Peyer's patch (tissue), 4 donors: Measurements from ENCODE around the gene TMEM131.

Experiments used
- POLR2A ChIP-seq, 2 donors: fragments of 450-650 bp; IDR thresholded peaks; one replicate each; pipeline ENCODE4 v1.5.1; 2017; ENCODE audit warnings: antibody characterized with exemption in 2 of 2, mild to moderate bottlenecking in 2 of 2, moderate library complexity in 2 of 2
- TF ChIP-seq, protein P1 (sequence below), 6 experiments: fragments of 450-650 bp in 4 of 6; fragments of 200-600 bp in 2 of 6; sonication (generic) in 1 of 6; IDR thresholded peaks; one replicate each; pipeline ENCODE4 v1.5.1; 2017 to 2019; ENCODE audit warnings: antibody characterized with exemption in 6 of 6, mild to moderate bottlenecking in 3 of 6, moderate library complexity in 1 of 6

DNA sequence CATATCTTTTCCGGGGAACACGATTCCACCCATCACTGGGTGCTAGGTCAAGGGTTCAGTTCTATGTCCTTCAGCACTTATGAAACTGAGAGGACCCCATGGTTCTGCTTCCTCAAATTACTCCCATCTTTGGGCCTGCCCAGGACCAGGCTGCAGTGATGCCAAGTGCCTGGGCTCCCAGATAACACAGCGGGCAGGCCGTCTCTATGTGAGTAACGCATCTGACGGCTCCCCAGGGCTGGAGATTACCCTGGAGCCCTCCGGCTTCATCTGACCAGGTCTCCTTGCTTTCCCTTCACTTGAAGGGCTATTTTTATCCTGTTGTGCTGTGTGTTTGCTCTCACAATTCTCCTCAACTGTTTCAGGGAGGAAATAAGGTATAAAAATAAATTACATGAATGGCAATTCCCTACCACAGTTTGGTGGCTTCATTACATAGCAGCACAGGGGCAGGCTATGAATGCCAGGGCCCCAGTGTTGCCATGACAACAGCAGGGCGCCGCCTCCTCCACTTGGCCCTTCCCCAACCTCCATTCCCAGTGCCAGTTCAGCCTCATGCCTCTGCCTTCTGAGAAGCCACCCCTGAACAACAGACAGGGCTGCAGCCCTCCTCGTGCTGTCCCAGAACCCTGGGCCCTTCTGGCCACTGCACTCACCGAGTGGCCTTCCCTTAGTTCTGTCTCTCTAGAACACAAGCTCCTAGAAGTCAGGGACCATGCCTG, 25.4 kb upstream of the TMEM131 start:
- TF ChIP-seq, protein P1, sequence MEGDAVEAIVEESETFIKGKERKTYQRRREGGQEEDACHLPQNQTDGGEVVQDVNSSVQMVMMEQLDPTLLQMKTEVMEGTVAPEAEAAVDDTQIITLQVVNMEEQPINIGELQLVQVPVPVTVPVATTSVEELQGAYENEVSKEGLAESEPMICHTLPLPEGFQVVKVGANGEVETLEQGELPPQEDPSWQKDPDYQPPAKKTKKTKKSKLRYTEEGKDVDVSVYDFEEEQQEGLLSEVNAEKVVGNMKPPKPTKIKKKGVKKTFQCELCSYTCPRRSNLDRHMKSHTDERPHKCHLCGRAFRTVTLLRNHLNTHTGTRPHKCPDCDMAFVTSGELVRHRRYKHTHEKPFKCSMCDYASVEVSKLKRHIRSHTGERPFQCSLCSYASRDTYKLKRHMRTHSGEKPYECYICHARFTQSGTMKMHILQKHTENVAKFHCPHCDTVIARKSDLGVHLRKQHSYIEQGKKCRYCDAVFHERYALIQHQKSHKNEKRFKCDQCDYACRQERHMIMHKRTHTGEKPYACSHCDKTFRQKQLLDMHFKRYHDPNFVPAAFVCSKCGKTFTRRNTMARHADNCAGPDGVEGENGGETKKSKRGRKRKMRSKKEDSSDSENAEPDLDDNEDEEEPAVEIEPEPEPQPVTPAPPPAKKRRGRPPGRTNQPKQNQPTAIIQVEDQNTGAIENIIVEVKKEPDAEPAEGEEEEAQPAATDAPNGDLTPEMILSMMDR (IDR thresholded peaks at IDR 0.05): no peak
- no peak for TF ChIP-seq POLR2A (IDR thresholded peaks at IDR 0.05)
